ENCODE results near the gene SPI1.
A peak's percentile ranks its signal among the peaks of the same experiment; 100 is the strongest.

Gene SPI1

GRCh38 chr11:47406896-47407745 is 28.8 kb upstream of the SPI1 start:
- no peak for DNase-seq

GRCh38 chr11:47403571-47403970 is 25.2 kb upstream of the SPI1 start:
- DNase-seq: no peak

- no peak for DNase-seq
These were observed 24.8 kb upstream of the SPI1 start for GRCh38 chr11:47403135-47403534.

DNA sequence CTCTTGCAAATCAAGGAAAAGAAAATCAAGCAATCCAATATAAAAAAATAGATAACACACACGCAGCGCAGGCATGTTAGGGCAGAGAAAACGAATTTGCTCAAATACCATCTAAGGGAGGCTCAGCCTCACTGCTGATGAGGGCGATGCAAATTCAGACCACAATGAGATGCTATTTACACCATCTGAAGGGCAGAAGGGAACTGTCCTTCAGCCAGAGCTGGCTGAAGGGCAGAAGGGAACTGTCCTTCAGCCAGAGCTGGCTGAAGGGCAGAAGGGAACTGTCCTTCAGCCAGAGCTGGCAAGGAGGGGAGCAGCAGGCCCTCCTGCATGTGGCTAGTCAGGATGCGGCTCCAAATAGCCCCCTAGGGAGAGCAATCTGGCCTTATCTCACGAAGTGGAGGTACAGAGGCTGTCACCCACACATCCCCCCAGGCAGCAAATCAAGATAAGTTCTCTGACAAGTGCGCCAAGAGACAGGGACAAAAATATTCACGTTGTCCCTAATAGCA is 22.5 kb upstream of the SPI1 start:
- DNase-seq: no peak

- DNase-seq: no peak
These were observed 21.8 kb upstream of the SPI1 start for GRCh38 chr11:47399860-47400767.

- DNase-seq: no peak
These were observed 20.2 kb upstream of the SPI1 start for GRCh38 chr11:47398551-47398950.

DNA sequence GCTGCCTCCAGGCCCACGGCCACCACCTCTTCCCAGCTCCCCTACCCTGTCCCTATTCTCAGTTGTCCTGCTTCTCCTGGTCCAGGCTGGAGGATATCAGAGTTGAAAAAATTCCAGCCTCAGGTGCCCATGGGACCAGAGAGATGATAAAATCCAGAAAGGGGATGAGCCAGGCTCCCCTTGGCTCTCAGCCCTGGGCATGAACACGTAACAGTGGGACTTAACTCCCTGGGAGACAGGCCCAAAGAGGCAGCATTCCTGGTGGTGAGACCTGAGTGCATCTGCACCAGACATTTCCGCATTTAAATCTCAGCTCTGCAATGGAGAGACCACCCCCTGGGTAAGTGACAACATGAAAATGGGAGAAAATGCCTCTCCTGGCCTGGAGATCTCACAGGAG is 19.7 kb upstream of the SPI1 start:
- DNase-seq: no peak

GRCh38 chr11:47396049-47396320 is 17.6 kb upstream of the SPI1 start:
- DNase-seq: no peak

DNA sequence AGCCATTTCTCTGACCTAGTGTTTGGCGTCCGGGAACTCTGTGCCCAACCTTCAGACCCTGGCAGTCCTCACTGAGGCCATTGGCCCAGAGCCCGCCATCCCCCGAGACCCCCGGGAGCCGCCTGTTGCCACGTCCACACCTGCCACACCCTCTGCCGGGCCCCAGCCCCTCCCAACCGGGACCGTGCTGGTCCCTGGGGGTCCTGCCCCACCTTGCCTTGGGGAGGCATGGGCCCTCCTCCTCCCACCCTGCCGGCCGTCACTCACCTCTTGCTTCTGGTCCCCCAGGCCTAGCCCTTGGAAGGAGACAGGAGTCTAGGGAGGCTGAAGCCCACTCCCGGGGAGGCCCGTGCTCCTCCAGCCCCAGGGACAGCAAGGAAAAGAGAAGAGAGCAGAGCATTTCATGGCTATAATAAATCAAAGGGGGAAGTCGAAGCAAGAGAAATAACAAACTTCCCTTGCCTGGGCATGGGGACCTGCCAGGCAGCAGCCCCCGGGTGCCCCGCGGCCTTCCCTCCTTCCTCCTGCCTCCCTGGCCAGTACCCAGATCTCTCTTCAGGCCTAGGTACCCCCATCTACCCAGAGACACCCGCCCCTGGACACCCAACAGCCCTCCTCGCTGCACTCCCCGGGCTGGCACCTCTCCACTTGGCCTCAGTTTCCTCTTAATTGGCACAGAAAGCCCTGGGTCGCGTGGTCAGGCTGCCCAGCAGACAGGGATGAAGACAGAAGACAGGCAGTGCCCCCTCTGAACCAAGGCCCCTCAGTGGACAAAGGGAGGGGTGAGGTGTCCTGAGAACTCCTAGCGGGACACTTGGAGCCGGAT is 17.1 kb upstream of the SPI1 start:
- no peak for DNase-seq

DNA sequence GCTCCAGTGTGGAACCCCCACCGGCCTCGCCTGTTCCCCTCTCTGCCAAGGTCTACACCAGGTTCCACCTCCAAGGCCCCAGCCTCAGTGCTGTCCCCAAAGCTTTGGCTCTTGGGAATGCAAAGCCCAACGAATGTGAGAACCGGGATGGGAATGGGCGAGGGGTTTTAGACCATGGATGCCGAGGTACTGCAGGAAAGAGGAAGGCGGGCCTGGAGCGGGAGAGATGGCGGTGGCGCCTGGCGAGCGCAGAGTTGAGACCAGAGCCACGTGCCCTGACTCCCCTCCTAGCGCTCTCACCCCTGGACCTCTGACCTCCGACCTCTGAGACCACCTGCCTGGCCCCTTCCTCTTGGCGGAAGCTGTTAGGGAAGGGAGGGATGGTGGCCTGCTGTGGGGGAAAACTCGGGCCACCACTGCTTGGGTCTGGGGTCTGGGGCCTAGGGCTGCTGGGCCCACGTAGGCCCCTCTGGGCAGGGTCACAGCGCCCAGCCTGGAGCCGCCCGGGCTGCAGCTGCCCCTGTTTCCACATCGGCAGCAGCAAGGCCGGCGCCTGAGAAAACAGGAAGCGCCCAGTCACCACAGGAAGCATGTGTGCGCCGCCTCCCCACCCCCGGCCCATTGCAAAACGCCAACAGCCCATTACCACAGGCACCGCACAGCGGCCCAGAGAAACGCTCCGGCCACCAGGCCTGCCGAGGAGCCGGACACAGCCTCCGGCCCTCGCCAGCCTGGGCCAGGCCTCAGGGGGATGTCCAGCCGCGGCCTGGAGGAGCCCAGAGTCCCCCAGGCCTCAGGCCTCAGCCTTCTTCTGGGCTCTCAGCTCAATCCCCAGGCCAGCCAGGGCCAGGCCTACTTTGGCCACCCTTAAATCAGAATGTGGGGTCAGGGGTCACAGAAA is 16.2 kb upstream of the SPI1 start:
- DNase-seq: peak; percentile 55

GRCh38 chr11:47394050-47394321 is 15.6 kb upstream of the SPI1 start:
- DNase-seq: no peak

- no peak for DNase-seq
These were observed 15.1 kb upstream of the SPI1 start for GRCh38 chr11:47393163-47394049.

DNA sequence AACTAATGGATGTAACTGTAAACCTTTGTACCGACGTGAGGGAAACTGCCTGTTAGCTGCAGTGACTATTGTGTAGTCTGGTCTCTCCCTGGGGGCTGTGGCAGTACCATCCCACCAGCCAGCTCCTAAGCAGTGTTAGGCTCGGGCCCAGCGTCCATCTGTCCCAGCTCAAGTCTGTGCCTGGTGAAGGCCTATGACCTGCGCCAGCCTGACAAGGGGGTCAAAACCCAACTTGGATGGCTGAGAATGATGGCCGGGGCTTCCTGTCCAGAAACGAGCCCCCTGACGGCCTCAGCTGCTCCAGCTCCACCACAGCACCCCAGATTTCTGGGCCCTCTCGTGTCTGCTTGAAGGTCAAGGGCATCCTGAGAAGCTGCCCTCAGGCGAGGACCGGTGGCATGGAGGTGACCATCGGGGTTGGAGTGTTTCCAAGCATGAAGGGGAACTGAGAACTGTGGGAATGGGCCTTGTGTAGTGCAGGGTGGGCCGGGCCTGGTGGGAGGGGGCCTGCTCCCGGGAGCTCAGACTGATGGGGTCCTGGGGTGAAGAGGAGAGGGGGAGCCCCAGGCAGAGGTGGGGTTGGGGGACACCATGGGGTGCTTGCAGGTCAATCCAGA is 14.3 kb upstream of the SPI1 start:
- no peak for DNase-seq

- no peak for DNase-seq
These were observed 13.5 kb upstream of the SPI1 start for GRCh38 chr11:47391711-47392432.

DNA sequence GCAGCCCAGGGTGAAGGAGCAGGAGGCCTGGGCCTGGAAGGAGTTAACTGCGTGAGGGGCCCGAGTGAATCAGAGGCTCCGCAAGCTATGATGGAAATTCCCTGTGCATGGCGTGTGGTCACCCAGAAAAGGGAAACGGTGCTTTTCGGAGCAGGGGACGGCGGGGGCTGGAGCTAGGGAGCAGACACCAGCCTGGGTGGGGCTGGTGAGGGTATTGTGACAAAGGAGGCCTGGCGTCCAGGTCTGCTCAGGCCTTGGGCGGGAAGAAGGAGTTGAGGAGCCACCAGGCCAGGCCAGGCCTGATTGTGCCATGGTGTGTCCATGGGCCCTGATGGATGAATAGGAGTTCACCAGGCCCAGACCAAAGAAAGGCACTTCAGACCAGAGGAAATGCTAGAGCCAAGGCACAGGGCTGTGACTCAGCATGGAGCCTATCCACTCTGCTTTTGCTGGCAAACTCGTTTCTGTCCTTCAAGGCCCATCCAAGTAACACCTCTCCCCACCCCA is 12.8 kb upstream of the SPI1 start:
- no peak for DNase-seq

DNA sequence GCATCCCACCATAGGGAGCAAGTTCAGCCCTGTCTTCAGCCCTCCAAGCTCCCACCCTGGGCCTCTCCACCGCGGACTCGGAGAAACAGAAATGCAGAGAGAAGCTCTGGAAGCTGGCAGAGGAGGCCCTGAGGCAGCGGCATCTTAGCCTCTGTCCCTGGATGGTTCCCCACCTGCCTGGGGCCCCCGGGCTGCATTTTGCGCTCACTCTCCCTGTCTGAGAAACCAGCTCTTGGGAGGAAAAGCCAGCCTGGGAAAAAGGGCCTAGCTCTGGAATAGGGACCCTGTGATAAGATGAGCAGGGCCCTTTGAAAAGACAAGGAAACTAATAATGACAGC is 12.0 kb upstream of the SPI1 start:
- DNase-seq: no peak

- no peak for DNase-seq
These were observed 11.5 kb upstream of the SPI1 start for GRCh38 chr11:47389577-47390421.

DNA sequence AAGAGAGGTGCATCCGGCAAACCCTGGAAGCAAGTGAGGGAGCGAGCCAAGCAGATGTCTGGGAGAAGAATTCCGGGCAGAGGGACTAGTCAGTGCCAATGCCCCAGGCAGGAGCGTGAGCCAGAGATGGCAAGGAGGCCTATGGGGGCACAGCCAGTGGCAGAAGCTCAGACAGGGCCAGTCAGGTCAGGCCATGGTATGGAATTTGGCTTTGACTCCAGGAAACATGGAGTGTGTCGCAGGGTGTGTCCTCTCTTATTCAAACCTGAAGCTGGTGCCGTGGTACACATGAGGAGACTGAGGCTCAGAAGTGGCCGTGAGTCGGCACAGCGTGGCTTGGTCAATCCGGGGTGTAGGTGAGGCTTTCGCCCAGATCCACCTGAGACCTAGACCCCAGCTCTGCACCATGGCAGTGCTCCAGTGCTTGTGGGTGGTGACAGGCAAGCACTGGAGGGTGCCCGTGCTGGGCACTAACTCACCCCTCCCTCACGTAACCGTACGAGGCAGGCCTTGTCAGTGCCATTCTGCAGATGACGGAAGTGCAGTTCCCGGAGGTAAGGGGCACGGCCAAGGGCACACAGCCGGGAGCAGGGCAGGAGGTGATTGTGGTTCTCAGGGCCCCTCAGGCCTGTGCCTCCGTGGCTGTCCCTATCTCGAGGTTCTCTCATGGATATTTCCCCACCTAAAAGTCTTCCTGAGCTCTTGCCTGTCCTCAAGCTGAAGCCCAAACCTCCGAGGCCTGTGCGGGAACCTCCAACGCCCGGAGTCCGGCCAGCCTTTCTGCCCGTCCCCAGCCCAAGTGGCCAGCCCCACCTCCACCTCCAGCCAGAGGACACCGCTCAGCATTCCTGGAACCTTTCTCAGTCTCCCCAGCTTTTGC is 10.6 kb upstream of the SPI1 start:
- DNase-seq: no peak

All from activated CD8-positive, alpha-beta memory T cell treated with anti-CD3 and anti-CD28 coated beads, Interleukin-2, amount 50 U/mL, for 4 hours (primary cell).